ENCODE data around the gene SOD1. TPM values are rescaled to one million over a fixed set of nuclear protein-coding genes. Genes with fewer than 3 reads are reported as not detected.

Gene SOD1
- total and polyA plus RNA-seq, 4 experiments from 2014 or later, result 178 to 756 (median 397) TPM

GRCh38 chr21:31668651-31669491 lies 9.4 kb downstream of the SOD1 start:
- Mint-ChIP-seq H3K27me3 (no peaks in the 10 kb centered on the region), H3K27ac (peak overlapping the region; percentile 20 to 76 (median 70)), H3K4me1 (peaks cover 39 to 49% (median 44%) of the 10 kb centered on the region in 4 donors), H3K36me3 (peaks cover 43 to 70% of the 10 kb centered on the region in 2 donors), H3K4me3 (no peak overlapping the region), H3K9me3 (no peaks in the 10 kb centered on the region)
- H3K4me1 ChIP-seq (ENCODE audit: insufficient read depth, low read length), result peaks cover 50% of the 10 kb centered on the region
- H3K36me3 ChIP-seq (ENCODE audit: insufficient read depth, low read length), result peaks cover 22% of the 10 kb centered on the region
- no peak overlapping the region for H3K4me3 ChIP-seq (ENCODE audit: low read length in 2 of 2)
- intact Hi-C loops (cut with micrococcal nuclease), result no loop called here
- no peaks in the 10 kb centered on the region for H3K9me3 ChIP-seq (ENCODE audit: control insufficient read depth in 1 of 2, low read length in 2 of 2)
- no peaks in the 10 kb centered on the region for H3K27me3 ChIP-seq (ENCODE audit: insufficient read depth, low read length)
- POLR2A ChIA-PET (ENCODE audit: partially characterized antibody), result no interaction called here
- no peak for DNase-seq
- H3K27ac ChIP-seq (ENCODE audit: low read depth, low read length), result peak overlapping the region; percentile 14
- CTCF ChIA-PET (ENCODE audit: partially characterized antibody), result interaction anchor here (1.1 kb wide), 1 partner anchor 13 kb away, joined by 3 read pairs; no protein-coding TSS in a partner anchor

DNA sequence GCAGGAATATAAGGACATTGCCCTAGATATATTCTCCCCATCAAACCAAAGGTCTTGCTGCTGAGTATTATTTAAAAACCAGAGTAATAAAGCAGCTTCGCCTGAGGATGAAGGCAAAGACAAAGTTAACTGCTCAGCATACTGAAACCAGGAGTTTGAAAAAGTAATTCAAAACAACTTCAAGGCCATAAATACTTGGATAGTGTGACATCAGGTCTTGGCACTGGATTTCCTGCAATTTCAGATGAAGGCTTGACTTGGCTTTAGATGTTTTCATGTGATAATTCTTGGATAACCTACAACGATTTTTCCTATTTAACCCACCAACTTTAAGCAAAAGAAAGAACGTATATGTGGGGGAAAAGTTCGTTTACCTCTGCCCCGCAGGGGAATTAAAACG lies 10.6 kb downstream of the SOD1 start:
- peaks cover 38 to 61% of the 10 kb centered on the region in 2 donors for H3K36me3 Mint-ChIP-seq
- H3K4me1 Mint-ChIP-seq, result peaks cover 31 to 38% (median 34%) of the 10 kb centered on the region in 4 donors
- no peak for DNase-seq
- ChIA-PET POLR2A (ENCODE audit: partially characterized antibody) (interaction anchor here (1.5 kb wide), 1 partner anchor 10 kb away, joined by 6 read pairs; no protein-coding TSS in a partner anchor), CTCF (ENCODE audit: partially characterized antibody) (no interaction called here)
- no peak overlapping the region for H3K4me3 Mint-ChIP-seq
- Histone ChIP-seq H3K27me3 (ENCODE audit: insufficient read depth, low read length) (no peaks in the 10 kb centered on the region), H3K36me3 (ENCODE audit: insufficient read depth, low read length) (peaks cover 22% of the 10 kb centered on the region), H3K4me3 (ENCODE audit: low read length in 2 of 2) (no peak overlapping the region), H3K4me1 (ENCODE audit: insufficient read depth, low read length) (peaks cover 38% of the 10 kb centered on the region), H3K27ac (ENCODE audit: low read depth, low read length) (no peak overlapping the region), H3K9me3 (ENCODE audit: control insufficient read depth in 1 of 2, low read length in 2 of 2) (no peaks in the 10 kb centered on the region)
- intact Hi-C loops (cut with micrococcal nuclease), result no loop called here
- no peaks in the 10 kb centered on the region for H3K27me3 Mint-ChIP-seq
- H3K27ac Mint-ChIP-seq, result peak overlapping the region in 3 of 7 donors; percentile 2 to 89 (median 5)
- H3K9me3 Mint-ChIP-seq, result no peaks in the 10 kb centered on the region

- Histone ChIP-seq H3K36me3 (ENCODE audit: insufficient read depth, low read length) (peaks cover 22% of the 10 kb centered on the region), H3K4me3 (ENCODE audit: low read length in 2 of 2) (no peak overlapping the region), H3K9me3 (ENCODE audit: control insufficient read depth in 1 of 2, low read length in 2 of 2) (no peaks in the 10 kb centered on the region), H3K4me1 (ENCODE audit: insufficient read depth, low read length) (peaks cover 27% of the 10 kb centered on the region), H3K27me3 (ENCODE audit: insufficient read depth, low read length) (no peaks in the 10 kb centered on the region), H3K27ac (ENCODE audit: low read depth, low read length) (no peak overlapping the region)
- Mint-ChIP-seq H3K27ac (peak overlapping the region in 5 of 7 donors; percentile 48 to 80 (median 62)), H3K4me1 (peaks cover 22 to 28% (median 24%) of the 10 kb centered on the region in 4 donors), H3K36me3 (peaks cover 33 to 53% of the 10 kb centered on the region in 2 donors), H3K9me3 (no peaks in the 10 kb centered on the region), H3K4me3 (peak overlapping the region in 1 of 8 donors; percentile 67), H3K27me3 (no peaks in the 10 kb centered on the region)
- intact Hi-C loops (cut with micrococcal nuclease), result no loop called here
- POLR2A ChIA-PET (ENCODE audit: partially characterized antibody), result interaction anchor here (1.5 kb wide), 1 partner anchor 11 kb away, joined by 6 read pairs; no protein-coding TSS in a partner anchor
- CTCF ChIA-PET (ENCODE audit: partially characterized antibody), result no interaction called here
- no peak for DNase-seq
Measured at GRCh38 chr21:31671146-31671716, 11.7 kb downstream of the SOD1 start.

DNA sequence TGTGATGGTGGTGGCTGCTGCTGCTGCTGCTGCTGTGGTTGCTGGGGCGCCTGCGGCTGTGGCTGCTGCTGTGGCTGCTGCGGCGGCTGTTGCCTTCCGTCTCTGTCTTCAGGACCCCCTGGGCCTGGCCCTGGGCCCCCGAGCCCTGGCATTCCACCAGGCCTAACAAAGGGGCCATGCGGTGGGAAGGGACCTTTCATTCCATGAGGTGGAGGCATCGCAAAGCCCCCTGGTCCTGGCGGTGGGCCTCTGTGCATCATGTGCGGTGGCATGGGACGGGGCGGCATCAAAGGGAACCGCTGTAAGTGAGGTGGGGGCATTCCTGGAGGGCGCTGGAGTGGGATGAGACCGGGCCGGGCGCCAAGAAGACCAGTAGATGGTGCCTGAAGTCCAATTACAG lies 12.4 kb downstream of the SOD1 start:
- Histone ChIP-seq H3K4me3 (ENCODE audit: low read length in 2 of 2) (no peak overlapping the region), H3K4me1 (ENCODE audit: insufficient read depth, low read length) (peaks cover 20% of the 10 kb centered on the region), H3K9me3 (ENCODE audit: control insufficient read depth in 1 of 2, low read length in 2 of 2) (no peaks in the 10 kb centered on the region), H3K27ac (ENCODE audit: low read depth, low read length) (no peak overlapping the region), H3K27me3 (ENCODE audit: insufficient read depth, low read length) (no peaks in the 10 kb centered on the region), H3K36me3 (ENCODE audit: insufficient read depth, low read length) (peaks cover 20% of the 10 kb centered on the region)
- no peak for DNase-seq
- peaks cover 26 to 46% of the 10 kb centered on the region in 2 donors for H3K36me3 Mint-ChIP-seq
- no peaks in the 10 kb centered on the region for H3K27me3 Mint-ChIP-seq
- intact Hi-C loops (cut with micrococcal nuclease), result no loop called here
- ChIA-PET POLR2A (ENCODE audit: partially characterized antibody) (no interaction called here), CTCF (ENCODE audit: partially characterized antibody) (no interaction called here)
- H3K4me1 Mint-ChIP-seq, result peaks cover 15 to 22% (median 17%) of the 10 kb centered on the region in 4 donors
- H3K9me3 Mint-ChIP-seq, result no peaks in the 10 kb centered on the region
- peak overlapping the region in 3 of 7 donors; percentile 48 to 62 (median 57) for H3K27ac Mint-ChIP-seq
- H3K4me3 Mint-ChIP-seq, result no peak overlapping the region

- Histone ChIP-seq H3K27me3 (ENCODE audit: insufficient read depth, low read length) (no peaks in the 10 kb centered on the region), H3K27ac (ENCODE audit: low read depth, low read length) (no peak overlapping the region), H3K4me1 (ENCODE audit: insufficient read depth, low read length) (peaks cover 5% of the 10 kb centered on the region), H3K4me3 (ENCODE audit: low read length in 2 of 2) (no peak overlapping the region), H3K36me3 (ENCODE audit: insufficient read depth, low read length) (peaks cover 8% of the 10 kb centered on the region), H3K9me3 (ENCODE audit: control insufficient read depth in 1 of 2, low read length in 2 of 2) (no peaks in the 10 kb centered on the region)
- Mint-ChIP-seq H3K9me3 (no peaks in the 10 kb centered on the region), H3K4me3 (no peak overlapping the region), H3K27me3 (no peaks in the 10 kb centered on the region), H3K27ac (peak overlapping the region in 1 of 7 donors; percentile 25), H3K36me3 (peaks cover 17 to 31% of the 10 kb centered on the region in 2 donors), H3K4me1 (peaks cover 8 to 10% (median 9%) of the 10 kb centered on the region in 4 donors)
- POLR2A ChIA-PET (ENCODE audit: partially characterized antibody), result no interaction called here
- intact Hi-C loops (cut with micrococcal nuclease), result no loop called here
- DNase-seq, result no peak
- CTCF ChIA-PET (ENCODE audit: partially characterized antibody), result no interaction called here
Measured at GRCh38 chr21:31673321-31673912, 13.9 kb downstream of the SOD1 start.

DNA sequence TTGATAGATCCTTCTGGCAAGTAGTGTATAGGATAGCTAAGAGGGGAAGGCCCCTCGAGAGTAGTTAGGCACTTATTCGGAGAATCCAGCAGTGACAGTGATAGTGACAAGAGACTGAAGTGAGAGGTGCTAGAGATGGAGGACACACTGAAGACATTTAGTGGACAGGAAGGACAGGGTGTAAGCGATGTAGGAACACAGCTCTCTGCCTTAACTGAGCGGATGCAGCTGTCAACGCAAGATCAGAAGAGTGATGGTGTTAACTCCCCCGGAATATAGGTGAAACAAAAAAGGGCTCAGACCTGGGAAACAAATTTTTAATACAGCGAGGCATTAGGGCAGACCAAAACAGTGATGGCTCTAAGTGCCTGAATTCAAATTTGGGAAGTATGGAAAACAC lies 15.8 kb downstream of the SOD1 start:
- no peaks in the 10 kb centered on the region for H3K9me3 Mint-ChIP-seq
- H3K36me3 ChIP-seq (ENCODE audit: insufficient read depth, low read length), result peaks cover 12% of the 10 kb centered on the region
- no peak overlapping the region for H3K27ac Mint-ChIP-seq
- no peaks in the 10 kb centered on the region for H3K4me1 ChIP-seq (ENCODE audit: insufficient read depth, low read length)
- ChIA-PET POLR2A (ENCODE audit: partially characterized antibody) (no interaction called here), CTCF (ENCODE audit: partially characterized antibody) (interaction anchor here (0.8 to 1.0 kb wide), 2 partner anchors 9 to 11 kb away, joined by 3 read pairs; no protein-coding TSS in a partner anchor)
- H3K4me3 ChIP-seq (ENCODE audit: low read length in 2 of 2), result no peak overlapping the region
- no peaks in the 10 kb centered on the region for H3K27me3 Mint-ChIP-seq
- intact Hi-C loops (cut with micrococcal nuclease), result no loop called here
- DNase-seq, result no peak
- peaks cover 13 to 19% of the 10 kb centered on the region in 2 donors for H3K36me3 Mint-ChIP-seq
- H3K4me3 Mint-ChIP-seq, result no peak overlapping the region
- no peaks in the 10 kb centered on the region for H3K27me3 ChIP-seq (ENCODE audit: insufficient read depth, low read length)
- no peak overlapping the region for H3K27ac ChIP-seq (ENCODE audit: low read depth, low read length)
- H3K4me1 Mint-ChIP-seq, result peaks cover 2 to 10% (median 7%) of the 10 kb centered on the region in 4 donors
- no peaks in the 10 kb centered on the region for H3K9me3 ChIP-seq (ENCODE audit: control insufficient read depth in 1 of 2, low read length in 2 of 2)

GRCh38 chr21:31675960-31676359 lies 16.5 kb downstream of the SOD1 start:
- no peak for DNase-seq
- no peaks in the 10 kb centered on the region for H3K27me3 Mint-ChIP-seq
- H3K9me3 Mint-ChIP-seq, result no peaks in the 10 kb centered on the region
- POLR2A ChIA-PET (ENCODE audit: partially characterized antibody), result no interaction called here
- H3K36me3 Mint-ChIP-seq, result peaks cover 9 to 16% of the 10 kb centered on the region in 2 donors
- peaks cover 2 to 10% (median 6%) of the 10 kb centered on the region in 4 donors for H3K4me1 Mint-ChIP-seq
- CTCF ChIA-PET (ENCODE audit: partially characterized antibody), result interaction anchor here (0.8 kb wide), 1 partner anchor 10 kb away, joined by 3 read pairs; no protein-coding TSS in a partner anchor
- Histone ChIP-seq H3K9me3 (ENCODE audit: control insufficient read depth in 1 of 2, low read length in 2 of 2) (no peaks in the 10 kb centered on the region), H3K4me3 (ENCODE audit: low read length in 2 of 2) (no peak overlapping the region), H3K36me3 (ENCODE audit: insufficient read depth, low read length) (peaks cover 7% of the 10 kb centered on the region), H3K27ac (ENCODE audit: low read depth, low read length) (no peak overlapping the region), H3K27me3 (ENCODE audit: insufficient read depth, low read length) (no peaks in the 10 kb centered on the region), H3K4me1 (ENCODE audit: insufficient read depth, low read length) (no peaks in the 10 kb centered on the region)
- intact Hi-C loops (cut with micrococcal nuclease), result no loop called here
- H3K27ac Mint-ChIP-seq, result no peak overlapping the region
- H3K4me3 Mint-ChIP-seq, result no peak overlapping the region
